ENCODE data around the gene ELMO1.

The ELMO1 gene

DNA sequence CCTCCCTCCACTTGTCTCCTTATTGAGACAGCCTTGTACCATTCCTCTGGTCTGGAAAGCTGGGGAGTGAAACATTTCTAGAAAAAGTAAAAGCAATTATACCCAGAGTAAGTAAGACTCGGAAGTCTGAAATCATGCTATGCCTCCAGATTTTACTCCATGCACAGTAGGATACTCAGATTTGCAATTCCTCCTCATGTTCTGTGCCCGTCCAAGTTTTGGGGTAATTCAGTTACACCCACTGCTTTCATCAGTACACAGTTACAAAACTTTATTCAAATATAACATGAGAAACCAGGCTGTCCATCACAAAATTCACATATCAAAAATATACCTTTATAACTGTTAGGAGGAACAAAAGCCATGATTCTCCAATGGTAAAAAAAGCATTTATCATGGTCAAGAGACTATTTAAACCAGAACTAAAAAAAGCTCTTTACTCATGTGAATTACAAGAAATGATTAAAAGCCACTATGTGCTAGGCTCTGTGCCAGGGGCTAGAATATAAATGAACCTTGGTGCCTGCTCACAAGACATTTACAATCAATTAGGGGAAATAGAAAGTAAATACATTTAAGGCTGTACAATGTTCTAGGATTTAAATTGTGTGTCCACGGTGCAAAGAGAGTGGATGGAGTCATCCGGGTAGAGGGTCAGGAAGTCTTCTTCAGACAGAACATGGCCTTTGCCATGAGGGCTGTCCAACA, 320.2 kb downstream of the ELMO1 start:
- POLR2A ChIA-PET = no interaction called here

DNA sequence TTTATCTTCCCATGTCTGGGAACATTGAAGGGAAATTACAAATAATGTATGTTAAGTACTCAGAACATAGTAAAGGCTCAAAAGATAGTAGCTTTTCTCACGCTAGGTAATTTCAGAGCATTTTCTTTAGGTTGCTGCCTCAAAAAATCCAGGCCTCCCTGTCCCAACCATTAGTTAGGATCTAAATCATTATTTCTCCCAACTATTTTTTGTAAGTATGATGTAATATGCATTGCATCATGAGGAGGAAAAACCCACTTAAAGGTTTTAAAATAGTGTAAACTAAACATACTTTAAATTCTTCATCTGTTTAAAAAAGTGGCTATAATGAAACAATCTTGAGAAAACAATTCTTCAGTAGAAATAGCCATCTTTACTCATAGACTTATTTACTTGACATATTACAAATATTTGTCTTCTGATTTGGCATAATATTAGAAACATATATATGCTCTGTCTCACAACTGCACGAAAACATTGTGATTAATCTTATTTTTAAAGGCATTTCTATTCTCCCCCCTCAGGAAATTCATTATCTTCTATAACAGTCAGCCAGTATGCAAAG, 329.3 kb downstream of the ELMO1 start:
- TF ChIP-seq ELF4 (IDR thresholded peaks at IDR 0.05) (no peak), CTBP1 (IDR thresholded peaks at IDR 0.05; ENCODE audit: borderline replicate concordance) (no peak), ARNT (IDR thresholded peaks at IDR 0.05) (no peak), LEF1 (IDR thresholded peaks at IDR 0.05; ENCODE audit: borderline replicate concordance) (no peak), FOXA1 (IDR thresholded peaks at IDR 0.05) (no peak), HDGF (IDR thresholded peaks at IDR 0.05; ENCODE audit: borderline replicate concordance) (no peak), SP1 (IDR thresholded peaks at IDR 0.05) (no peak), BHLHE40 (IDR thresholded peaks at IDR 0.05; ENCODE audit: borderline replicate concordance) (no peak), L3MBTL2 (conservative IDR thresholded peaks at IDR 0.05) (no peak), FOXM1 (IDR thresholded peaks at IDR 0.05; ENCODE audit: borderline replicate concordance) (no peak), TARDBP (IDR thresholded peaks at IDR 0.05) (no peak)
- TF ChIP-seq, protein P1, sequence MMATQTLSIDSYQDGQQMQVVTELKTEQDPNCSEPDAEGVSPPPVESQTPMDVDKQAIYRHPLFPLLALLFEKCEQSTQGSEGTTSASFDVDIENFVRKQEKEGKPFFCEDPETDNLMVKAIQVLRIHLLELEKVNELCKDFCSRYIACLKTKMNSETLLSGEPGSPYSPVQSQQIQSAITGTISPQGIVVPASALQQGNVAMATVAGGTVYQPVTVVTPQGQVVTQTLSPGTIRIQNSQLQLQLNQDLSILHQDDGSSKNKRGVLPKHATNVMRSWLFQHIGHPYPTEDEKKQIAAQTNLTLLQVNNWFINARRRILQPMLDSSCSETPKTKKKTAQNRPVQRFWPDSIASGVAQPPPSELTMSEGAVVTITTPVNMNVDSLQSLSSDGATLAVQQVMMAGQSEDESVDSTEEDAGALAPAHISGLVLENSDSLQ (IDR thresholded peaks at IDR 0.05) = no peak
- ChIA-PET POLR2A (no interaction called here), CTCF (no interaction called here)
- no peak for DNase-seq (ENCODE audit: extremely low spot score)

More for the DNA sequence above, 320.2 kb downstream of the ELMO1 start:
- DNase-seq (ENCODE audit: extremely low spot score) = no peak
- CTCF ChIA-PET = no interaction called here
- TF ChIP-seq ELF4 (IDR thresholded peaks at IDR 0.05) (no peak), FOXM1 (IDR thresholded peaks at IDR 0.05; ENCODE audit: borderline replicate concordance) (no peak), FOXA1 (IDR thresholded peaks at IDR 0.05) (no peak), ARNT (IDR thresholded peaks at IDR 0.05) (no peak), ZNF384 (IDR thresholded peaks at IDR 0.05) (no peak), SP1 (IDR thresholded peaks at IDR 0.05) (no peak), CTBP1 (IDR thresholded peaks at IDR 0.05; ENCODE audit: borderline replicate concordance) (no peak), BHLHE40 (IDR thresholded peaks at IDR 0.05; ENCODE audit: borderline replicate concordance) (no peak), TARDBP (IDR thresholded peaks at IDR 0.05) (no peak)
- TF ChIP-seq, protein P1 (IDR thresholded peaks at IDR 0.05) = no peak

DNA sequence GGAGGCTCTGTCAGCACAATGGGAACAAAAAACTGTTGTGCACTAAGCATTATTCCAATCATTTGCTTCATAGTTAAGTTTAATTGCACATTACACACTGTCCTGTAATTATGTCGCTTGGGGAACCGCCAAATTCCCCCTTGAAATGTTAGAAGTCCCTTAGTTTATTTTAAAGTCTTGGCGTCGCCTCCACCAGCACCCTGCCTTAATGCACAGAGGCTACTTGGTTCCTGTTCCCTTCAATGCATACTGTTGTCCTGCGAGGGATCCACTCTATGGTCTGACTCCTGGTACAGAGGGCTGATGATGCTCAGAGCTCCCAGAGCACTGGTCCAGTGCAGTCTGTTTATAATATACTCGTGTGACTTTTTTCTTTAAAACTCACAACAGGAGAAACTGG, 330.7 kb downstream of the ELMO1 start:
- no peak for TF ChIP-seq LEF1 (IDR thresholded peaks at IDR 0.05; ENCODE audit: borderline replicate concordance)
- no peak for DNase-seq (ENCODE audit: extremely low spot score)
- POLR2A ChIA-PET = no interaction called here
- CTCF ChIA-PET = no interaction called here

DNA sequence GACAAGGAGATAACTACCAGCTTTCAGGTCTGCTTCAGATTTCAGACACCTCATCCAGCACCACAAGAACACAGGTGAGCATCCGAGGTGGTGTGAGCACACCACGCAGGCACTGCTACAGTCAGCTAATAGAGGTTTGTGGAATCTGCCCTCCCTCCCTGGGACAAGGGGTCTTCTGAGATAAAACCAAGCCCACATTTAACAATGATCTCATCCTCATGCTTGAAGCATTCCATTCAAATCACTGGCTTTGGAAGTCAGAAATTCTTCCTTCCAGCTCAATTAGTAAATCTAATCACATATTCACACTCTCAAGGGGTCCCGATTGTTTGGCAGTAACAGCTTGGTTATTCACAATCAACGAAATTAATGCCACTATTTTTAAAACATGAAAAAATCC, 331.4 kb downstream of the ELMO1 start:
- ChIA-PET POLR2A (no interaction called here), CTCF (interaction anchor here (0.6 kb wide), 1 partner anchor 37 kb away, joined by 3 read pairs; no protein-coding TSS in a partner anchor)
- TF ChIP-seq, protein P1 (IDR thresholded peaks at IDR 0.05) = no peak
- TF ChIP-seq FOXM1 (IDR thresholded peaks at IDR 0.05; ENCODE audit: borderline replicate concordance) (no peak), NFRKB (IDR thresholded peaks at IDR 0.05) (no peak), ARNT (IDR thresholded peaks at IDR 0.05) (no peak), SP1 (IDR thresholded peaks at IDR 0.05) (no peak), HDGF (IDR thresholded peaks at IDR 0.05; ENCODE audit: borderline replicate concordance) (no peak), FOXA1 (IDR thresholded peaks at IDR 0.05) (no peak), ELF4 (IDR thresholded peaks at IDR 0.05) (no peak), L3MBTL2 (conservative IDR thresholded peaks at IDR 0.05) (no peak), TARDBP (IDR thresholded peaks at IDR 0.05) (no peak)
- DNase-seq (ENCODE audit: extremely low spot score) = no peak

DNA sequence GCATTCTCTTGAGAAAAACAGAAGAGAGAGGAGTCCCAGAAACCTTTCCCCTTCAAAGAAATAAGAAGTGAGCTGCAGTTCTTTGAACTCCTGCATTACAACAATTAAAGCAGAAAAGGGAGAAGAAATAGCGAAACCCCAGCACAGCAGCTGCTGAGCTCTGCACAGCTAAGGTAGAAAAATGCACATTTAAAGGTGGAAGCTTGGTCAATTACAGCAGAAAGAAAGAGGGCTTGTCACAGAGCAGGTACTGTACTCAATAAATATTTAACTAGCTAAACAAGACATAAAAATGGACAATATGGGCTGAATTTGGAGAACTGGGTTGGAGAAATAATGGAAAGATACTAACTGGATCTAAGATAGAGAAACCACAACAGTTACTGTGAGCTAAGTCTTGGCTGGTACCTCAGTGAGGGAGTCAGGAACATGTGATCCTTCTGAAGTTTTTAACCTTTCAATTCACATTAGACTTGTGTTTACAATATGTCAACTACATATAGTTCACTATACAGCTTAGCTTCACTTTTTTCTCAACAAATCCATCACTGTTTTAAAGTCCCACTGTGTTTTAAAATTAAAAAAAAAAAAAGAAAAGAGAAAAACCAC, 332.5 kb downstream of the ELMO1 start:
- ChIA-PET CTCF (no interaction called here), POLR2A (no interaction called here)
- no peak for DNase-seq (ENCODE audit: extremely low spot score)
- TF ChIP-seq BHLHE40 (IDR thresholded peaks at IDR 0.05; ENCODE audit: borderline replicate concordance) (no peak), FOXK2 (IDR thresholded peaks at IDR 0.05) (no peak), ZNF384 (IDR thresholded peaks at IDR 0.05) (no peak), ELF4 (IDR thresholded peaks at IDR 0.05) (no peak), FOXA1 (IDR thresholded peaks at IDR 0.05) (no peak), CTBP1 (IDR thresholded peaks at IDR 0.05; ENCODE audit: borderline replicate concordance) (no peak), TARDBP (IDR thresholded peaks at IDR 0.05) (no peak), ARNT (IDR thresholded peaks at IDR 0.05) (no peak), SUZ12 (IDR thresholded peaks at IDR 0.05) (no peak), LEF1 (IDR thresholded peaks at IDR 0.05; ENCODE audit: borderline replicate concordance) (no peak), FOXM1 (IDR thresholded peaks at IDR 0.05; ENCODE audit: borderline replicate concordance) (no peak), L3MBTL2 (conservative IDR thresholded peaks at IDR 0.05) (no peak), SP1 (IDR thresholded peaks at IDR 0.05) (no peak), HDGF (IDR thresholded peaks at IDR 0.05; ENCODE audit: borderline replicate concordance) (no peak)

DNA sequence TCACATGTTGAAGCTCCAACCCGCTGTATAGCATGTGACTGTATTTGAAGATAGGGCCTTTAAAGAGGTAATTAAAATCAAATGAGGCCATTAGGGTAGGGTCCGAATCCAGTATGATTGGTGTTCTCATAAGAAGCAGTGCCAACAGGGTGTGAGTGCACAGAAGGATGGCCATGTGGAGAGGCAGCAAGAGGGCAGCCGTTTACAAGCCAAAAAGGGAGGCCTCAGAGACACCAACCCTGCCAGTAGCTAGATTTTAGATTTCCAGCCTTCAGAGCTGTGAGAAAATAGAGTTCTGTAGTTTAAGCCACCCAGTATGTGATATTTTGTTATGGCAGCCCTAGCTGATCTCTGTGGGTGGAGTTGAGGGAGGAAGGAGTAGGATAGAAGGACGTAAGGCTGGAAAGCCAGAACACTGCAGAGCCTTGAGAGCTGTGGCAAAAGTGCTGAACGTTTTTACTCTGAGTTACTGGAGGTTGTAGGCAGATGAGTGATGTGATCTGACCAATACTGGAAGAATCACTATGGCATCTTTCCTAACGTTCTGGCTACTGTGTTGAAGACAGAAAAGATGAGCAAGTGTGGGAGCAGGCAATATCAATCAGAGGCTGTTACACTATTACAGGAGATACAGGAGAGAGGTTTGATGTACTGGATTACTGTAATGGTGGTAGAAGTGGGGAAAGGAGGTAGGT, 334.9 kb downstream of the ELMO1 start:
- DNase-seq (ENCODE audit: extremely low spot score) = no peak
- ChIA-PET POLR2A (no interaction called here), CTCF (no interaction called here)
- no peak for TF ChIP-seq SUZ12 (IDR thresholded peaks at IDR 0.05)
- TF ChIP-seq ZNF384 (IDR thresholded peaks at IDR 0.05) = no peak
- no peak for TF ChIP-seq TARDBP (IDR thresholded peaks at IDR 0.05)
- no peak for TF ChIP-seq LEF1 (IDR thresholded peaks at IDR 0.05; ENCODE audit: borderline replicate concordance)
- no peak for TF ChIP-seq NFRKB (IDR thresholded peaks at IDR 0.05)
- TF ChIP-seq FOXK2 (IDR thresholded peaks at IDR 0.05) = no peak
- TF ChIP-seq BHLHE40 (IDR thresholded peaks at IDR 0.05; ENCODE audit: borderline replicate concordance) = no peak
- TF ChIP-seq, protein P1 (IDR thresholded peaks at IDR 0.05) = no peak
- no peak for TF ChIP-seq ELF4 (IDR thresholded peaks at IDR 0.05)
- TF ChIP-seq SP1 (IDR thresholded peaks at IDR 0.05) = no peak
- TF ChIP-seq FOXM1 (IDR thresholded peaks at IDR 0.05; ENCODE audit: borderline replicate concordance) = no peak
